ENCODE measurements around the gene FER1L5.

The FER1L5 gene

DNA sequence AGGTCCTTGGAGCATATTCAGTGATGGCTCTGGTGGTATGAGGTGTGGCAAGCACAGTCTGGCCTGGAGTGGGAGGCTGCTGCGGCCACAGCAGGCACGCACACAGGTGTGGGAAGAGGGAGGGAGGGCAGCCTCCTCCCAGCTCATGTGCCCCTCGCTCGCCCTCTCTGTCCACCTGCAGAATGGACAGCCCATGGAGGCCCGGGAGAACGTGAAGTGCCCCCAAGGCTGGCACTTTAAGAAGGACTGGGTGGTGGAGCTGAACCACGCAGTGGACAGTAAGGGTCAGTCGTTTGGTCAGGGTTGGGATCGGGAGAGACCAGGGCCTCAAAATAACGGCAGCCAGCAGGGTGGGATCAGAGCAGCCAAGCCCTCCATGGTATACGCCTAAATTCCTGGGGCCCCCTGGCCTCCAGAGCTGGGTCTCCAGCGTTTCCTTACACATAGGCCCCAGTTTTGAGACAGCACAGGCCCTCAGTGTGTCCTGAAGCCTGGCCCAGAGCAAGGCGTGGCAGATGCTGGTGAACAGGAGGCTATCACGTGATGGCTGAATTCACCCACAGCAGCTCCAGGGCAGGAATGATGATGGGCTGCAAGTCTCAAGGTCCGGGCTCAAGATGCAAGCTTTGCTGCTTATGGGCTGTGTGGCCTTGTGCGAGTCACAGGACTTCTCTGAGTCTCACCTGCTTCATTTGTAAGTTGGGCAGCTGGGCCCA, 47.9 kb downstream of the FER1L5 start:
- DNase-seq = no peak
- H3K36me3 ChIP-seq (ENCODE audit: control insufficient read depth in 4 of 4, insufficient read depth in 4 of 4, low read length in 3 of 4) = no peaks in the 10 kb centered on the region
- H3K4me1 ChIP-seq (ENCODE audit: control extremely low read depth in 1 of 4, control insufficient read depth in 4 of 4, insufficient read depth in 4 of 4, low read length in 3 of 4) = peaks cover 0 to 21% (median 11%) of the 10 kb centered on the region in 4 experiments
- H3K27ac ChIP-seq (ENCODE audit: insufficient read depth in 1 of 2, low read depth in 1 of 2, low read length in 2 of 2, poor library complexity in 1 of 2, severe bottlenecking in 2 of 2) = no peak overlapping the region
- H3K27me3 ChIP-seq (replicated peaks in 2 of 5; ENCODE audit: control insufficient read depth in 4 of 5, insufficient read depth in 5 of 5, low read length in 4 of 5) = no peaks in the 10 kb centered on the region
- ChIA-PET CTCF (no interaction called here), POLR2A (no interaction called here)
- no peaks in the 10 kb centered on the region for H3K9me3 ChIP-seq (ENCODE audit: control extremely low read depth in 1 of 5, control insufficient read depth in 4 of 5, insufficient read depth in 2 of 5, low read depth in 1 of 5, low read length in 4 of 5)
- H3K4me3 ChIP-seq (ENCODE audit: control insufficient read depth in 1 of 7, extremely low read depth in 1 of 7, insufficient read depth in 4 of 7, low read depth in 2 of 7, low read length in 6 of 7) = no peak overlapping the region
- 98% methylated on average over 16 of the region's 16 CpGs for WGBS (ENCODE audit: insufficient coverage)

- ChIA-PET POLR2A (no interaction called here), CTCF (no interaction called here)
- no peak overlapping the region for H3K4me3 ChIP-seq (ENCODE audit: control insufficient read depth in 1 of 7, extremely low read depth in 1 of 7, insufficient read depth in 4 of 7, low read depth in 2 of 7, low read length in 6 of 7)
- H3K27me3 ChIP-seq (replicated peaks in 2 of 5; ENCODE audit: control insufficient read depth in 4 of 5, insufficient read depth in 5 of 5, low read length in 4 of 5) = no peaks in the 10 kb centered on the region
- peaks cover 0 to 21% (median 11%) of the 10 kb centered on the region in 4 experiments for H3K4me1 ChIP-seq (ENCODE audit: control extremely low read depth in 1 of 4, control insufficient read depth in 4 of 4, insufficient read depth in 4 of 4, low read length in 3 of 4)
- 96% methylated on average over 13 of the region's 30 CpGs for WGBS (ENCODE audit: insufficient coverage)
- DNase-seq = no peak
- H3K9me3 ChIP-seq (ENCODE audit: control extremely low read depth in 1 of 5, control insufficient read depth in 4 of 5, insufficient read depth in 2 of 5, low read depth in 1 of 5, low read length in 4 of 5) = no peaks in the 10 kb centered on the region
- no peak overlapping the region for H3K27ac ChIP-seq (ENCODE audit: insufficient read depth in 1 of 2, low read depth in 1 of 2, low read length in 2 of 2, poor library complexity in 1 of 2, severe bottlenecking in 2 of 2)
- H3K36me3 ChIP-seq (ENCODE audit: control insufficient read depth in 4 of 4, insufficient read depth in 4 of 4, low read length in 3 of 4) = no peaks in the 10 kb centered on the region
Measured at GRCh38 chr2:96691022-96691612, 48.6 kb downstream of the FER1L5 start.

DNA sequence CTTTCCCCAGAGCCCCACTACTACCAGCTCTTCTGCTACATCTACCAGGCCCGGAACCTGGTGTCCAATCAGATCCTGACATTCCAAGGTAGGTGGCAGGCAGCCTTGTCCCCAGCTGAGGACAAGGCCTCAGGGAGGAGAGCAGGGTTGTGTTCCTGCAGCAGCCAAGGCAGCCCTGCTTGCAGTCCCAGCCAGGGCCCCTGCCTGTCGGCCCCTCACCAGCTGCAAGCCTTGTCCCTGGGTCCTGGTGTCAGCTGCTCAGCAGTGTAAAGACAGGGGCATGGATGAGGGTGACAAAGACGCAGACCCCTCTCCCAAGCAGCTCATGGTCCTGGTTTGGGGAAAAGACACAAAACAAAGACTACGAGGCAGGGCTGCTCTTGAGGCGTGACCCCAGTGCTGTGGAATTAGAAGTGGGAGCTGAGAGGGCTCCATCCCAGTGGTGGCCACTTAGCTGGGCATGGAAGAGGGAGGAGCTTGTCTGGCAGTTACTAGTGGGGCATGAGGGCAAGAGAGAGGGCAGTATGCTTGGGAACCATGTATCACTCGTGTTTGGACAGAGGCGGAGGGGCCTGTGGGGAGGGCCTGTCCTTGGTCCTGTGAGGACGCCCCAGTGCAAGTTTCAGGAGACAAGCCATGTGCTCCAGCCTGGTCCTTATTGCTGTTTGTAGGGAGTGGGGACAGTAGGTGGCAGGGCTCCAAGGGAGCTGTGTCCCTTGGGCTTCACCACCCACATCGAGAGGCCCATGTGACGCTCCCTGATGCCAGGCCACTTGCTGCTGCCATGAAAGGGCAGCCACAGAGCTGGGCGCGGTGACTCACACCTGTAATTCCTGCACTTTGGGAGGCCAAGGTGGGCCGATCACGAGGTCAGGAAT, 49.8 kb downstream of the FER1L5 start:
- Histone ChIP-seq H3K27ac (ENCODE audit: insufficient read depth in 1 of 2, low read depth in 1 of 2, low read length in 2 of 2, poor library complexity in 1 of 2, severe bottlenecking in 2 of 2) (no peak overlapping the region), H3K36me3 (ENCODE audit: control insufficient read depth in 4 of 4, insufficient read depth in 4 of 4, low read length in 3 of 4) (no peaks in the 10 kb centered on the region), H3K4me1 (ENCODE audit: control extremely low read depth in 1 of 4, control insufficient read depth in 4 of 4, insufficient read depth in 4 of 4, low read length in 3 of 4) (peaks cover 0 to 21% (median 11%) of the 10 kb centered on the region in 4 experiments), H3K4me3 (ENCODE audit: control insufficient read depth in 1 of 7, extremely low read depth in 1 of 7, insufficient read depth in 4 of 7, low read depth in 2 of 7, low read length in 6 of 7) (no peak overlapping the region), H3K27me3 (replicated peaks in 2 of 5; ENCODE audit: control insufficient read depth in 4 of 5, insufficient read depth in 5 of 5, low read length in 4 of 5) (no peaks in the 10 kb centered on the region), H3K9me3 (ENCODE audit: control extremely low read depth in 1 of 5, control insufficient read depth in 4 of 5, insufficient read depth in 2 of 5, low read depth in 1 of 5, low read length in 4 of 5) (no peaks in the 10 kb centered on the region)
- ChIA-PET POLR2A (no interaction called here), CTCF (interaction anchor here (0.8 to 1.7 kb wide), 2 partner anchors 55 to 109 kb away, joined by 3 to 4 read pairs; no protein-coding TSS in a partner anchor)
- 98% methylated on average over 9 of the region's 14 CpGs for WGBS (ENCODE audit: insufficient coverage)
- DNase-seq = no peak

DNA sequence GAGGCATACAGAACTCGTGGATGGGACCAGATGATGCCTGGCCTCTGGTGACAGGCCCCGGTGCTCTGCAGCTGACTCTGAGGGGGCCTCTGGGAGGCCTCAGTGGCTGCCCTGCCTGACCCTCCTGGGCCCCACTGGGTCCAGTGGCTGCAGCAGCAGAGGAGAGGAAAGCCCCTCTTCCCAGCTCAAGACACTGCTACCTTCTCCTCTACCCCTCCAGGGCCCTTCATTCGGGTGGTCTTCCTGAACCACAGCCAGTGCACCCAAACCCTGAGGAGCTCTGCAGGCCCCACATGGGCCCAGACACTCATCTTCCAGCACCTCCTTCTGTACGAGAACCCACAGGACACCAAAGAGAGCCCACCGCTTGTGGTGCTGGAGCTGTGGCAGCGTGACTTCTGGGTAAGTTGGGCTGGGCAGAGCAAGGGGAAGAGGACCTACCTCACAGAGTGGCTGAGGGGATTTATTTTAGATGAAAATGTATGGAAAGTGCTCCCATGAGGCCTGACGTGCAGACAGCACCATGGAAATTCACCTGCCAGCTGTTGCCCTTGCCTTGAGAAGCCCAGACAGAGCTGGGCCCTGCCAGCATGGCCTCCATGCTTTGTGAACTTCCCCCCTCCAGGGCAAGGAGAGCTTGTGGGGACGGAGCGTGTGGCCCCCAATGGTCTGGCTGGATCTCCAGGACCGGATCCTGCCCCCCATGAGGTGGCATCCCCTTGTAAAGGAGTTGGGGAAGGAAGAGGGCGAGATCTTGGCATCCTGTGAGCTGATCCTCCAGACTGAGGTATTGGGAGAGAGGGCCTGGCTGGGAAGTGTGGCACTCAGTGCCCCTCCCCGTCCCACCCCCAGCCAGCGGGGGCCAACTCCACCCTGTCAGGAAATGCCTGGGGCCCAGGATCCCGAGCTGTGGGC, 51.0 kb downstream of the FER1L5 start:
- peak in 1 of 3 donors; percentile 11 for DNase-seq
- 57% methylated on average over 11 of the region's 14 CpGs for WGBS (ENCODE audit: insufficient coverage)
- H3K4me1 ChIP-seq (ENCODE audit: control extremely low read depth in 1 of 4, control insufficient read depth in 4 of 4, insufficient read depth in 4 of 4, low read length in 3 of 4) = peaks cover 0 to 19% (median 11%) of the 10 kb centered on the region in 4 experiments
- no peak overlapping the region for H3K27ac ChIP-seq (ENCODE audit: insufficient read depth in 1 of 2, low read depth in 1 of 2, low read length in 2 of 2, poor library complexity in 1 of 2, severe bottlenecking in 2 of 2)
- H3K27me3 ChIP-seq (replicated peaks in 2 of 5; ENCODE audit: control insufficient read depth in 4 of 5, insufficient read depth in 5 of 5, low read length in 4 of 5) = no peaks in the 10 kb centered on the region
- no peaks in the 10 kb centered on the region for H3K9me3 ChIP-seq (ENCODE audit: control extremely low read depth in 1 of 5, control insufficient read depth in 4 of 5, insufficient read depth in 2 of 5, low read depth in 1 of 5, low read length in 4 of 5)
- POLR2A ChIA-PET = no interaction called here
- H3K36me3 ChIP-seq (ENCODE audit: control insufficient read depth in 4 of 4, insufficient read depth in 4 of 4, low read length in 3 of 4) = no peaks in the 10 kb centered on the region
- no peak overlapping the region for H3K4me3 ChIP-seq (ENCODE audit: control insufficient read depth in 1 of 7, extremely low read depth in 1 of 7, insufficient read depth in 4 of 7, low read depth in 2 of 7, low read length in 6 of 7)
- CTCF ChIA-PET = interaction anchor here (1.7 kb wide), 1 partner anchor 108 kb away, joined by 4 read pairs; no protein-coding TSS in a partner anchor

- H3K27me3 ChIP-seq (replicated peaks in 2 of 5; ENCODE audit: control insufficient read depth in 4 of 5, insufficient read depth in 5 of 5, low read length in 4 of 5) = no peaks in the 10 kb centered on the region
- no peak overlapping the region for H3K4me3 ChIP-seq (ENCODE audit: control insufficient read depth in 1 of 7, extremely low read depth in 1 of 7, insufficient read depth in 4 of 7, low read depth in 2 of 7, low read length in 6 of 7)
- H3K9me3 ChIP-seq (ENCODE audit: control extremely low read depth in 1 of 5, control insufficient read depth in 4 of 5, insufficient read depth in 2 of 5, low read depth in 1 of 5, low read length in 4 of 5) = no peaks in the 10 kb centered on the region
- POLR2A ChIA-PET = no interaction called here
- CTCF ChIA-PET = interaction anchor here (1.7 kb wide), 1 partner anchor 107 kb away, joined by 4 read pairs; no protein-coding TSS in a partner anchor
- no peak overlapping the region for H3K27ac ChIP-seq (ENCODE audit: insufficient read depth in 1 of 2, low read depth in 1 of 2, low read length in 2 of 2, poor library complexity in 1 of 2, severe bottlenecking in 2 of 2)
- no peak for DNase-seq
- no peaks in the 10 kb centered on the region for H3K36me3 ChIP-seq (ENCODE audit: control insufficient read depth in 4 of 4, insufficient read depth in 4 of 4, low read length in 3 of 4)
- 70% methylated on average over 4 of the region's 8 CpGs for WGBS (ENCODE audit: insufficient coverage)
- peaks cover 0 to 19% (median 11%) of the 10 kb centered on the region in 4 experiments for H3K4me1 ChIP-seq (ENCODE audit: control extremely low read depth in 1 of 4, control insufficient read depth in 4 of 4, insufficient read depth in 4 of 4, low read length in 3 of 4)
Measured at GRCh38 chr2:96694279-96694678, 51.7 kb downstream of the FER1L5 start.

GRCh38 chr2:96694816-96695455, 52.4 kb downstream of the FER1L5 start:
- H3K27me3 ChIP-seq (replicated peaks in 2 of 5; ENCODE audit: control insufficient read depth in 4 of 5, insufficient read depth in 5 of 5, low read length in 4 of 5) = no peaks in the 10 kb centered on the region
- H3K4me3 ChIP-seq (ENCODE audit: control insufficient read depth in 1 of 7, extremely low read depth in 1 of 7, insufficient read depth in 4 of 7, low read depth in 2 of 7, low read length in 6 of 7) = no peak overlapping the region
- peaks cover 0 to 3% (median 0%) of the 10 kb centered on the region in 4 experiments for H3K36me3 ChIP-seq (ENCODE audit: control insufficient read depth in 4 of 4, insufficient read depth in 4 of 4, low read length in 3 of 4)
- peaks cover 0 to 19% (median 11%) of the 10 kb centered on the region in 4 experiments for H3K4me1 ChIP-seq (ENCODE audit: control extremely low read depth in 1 of 4, control insufficient read depth in 4 of 4, insufficient read depth in 4 of 4, low read length in 3 of 4)
- CTCF ChIA-PET = no interaction called here
- DNase-seq = peak in 2 of 3 donors; percentile 18 to 23
- WGBS (ENCODE audit: insufficient coverage) = 86% methylated on average over 13 of the region's 13 CpGs
- no peak overlapping the region for H3K27ac ChIP-seq (ENCODE audit: insufficient read depth in 1 of 2, low read depth in 1 of 2, low read length in 2 of 2, poor library complexity in 1 of 2, severe bottlenecking in 2 of 2)
- POLR2A ChIA-PET = no interaction called here
- H3K9me3 ChIP-seq (ENCODE audit: control extremely low read depth in 1 of 5, control insufficient read depth in 4 of 5, insufficient read depth in 2 of 5, low read depth in 1 of 5, low read length in 4 of 5) = no peaks in the 10 kb centered on the region
